Hematopoietic multipotent progenitor cell treated with erythropoietin and hydrocortisone succinate and interleukin-3 and kit ligand, for 15 days (in vitro differentiated cells): Measurements from ENCODE around the gene STON2.
"Not testable (repeated sequence)": the region's sequence is repeated elsewhere in the genome, so short reads cannot be mapped to it uniquely, and the experiment has no call there.

Experiments used
- DNase-seq: peaks from one replicate; pipeline ENCODE4 v3.0.0-alpha.2; 2015; ENCODE audit warnings: low spot score

The STON2 gene

GRCh38 chr14:81400202-81400678 lies at the start of gene STON2:
STON2 (minus strand) TSS chr14:81400324; CDS start chr14:81398382, 1,942 bp downstream.
- DNase-seq: peak; percentile 16

GRCh38 chr14:81449576-81449975 lies 49.5 kb upstream of the STON2 start:
- DNase-seq: no peak

GRCh38 chr14:81449114-81449513 lies 49.0 kb upstream of the STON2 start:
- no peak for DNase-seq

GRCh38 chr14:81447021-81447764 lies 47.1 kb upstream of the STON2 start:
- no peak for DNase-seq

GRCh38 chr14:81446279-81447007 lies 46.3 kb upstream of the STON2 start:
- DNase-seq: no peak

GRCh38 chr14:81441626-81442134 lies 41.6 kb upstream of the STON2 start:
- DNase-seq: no peak

GRCh38 chr14:81440041-81440440 lies 39.9 kb upstream of the STON2 start:
- no peak for DNase-seq

GRCh38 chr14:81437244-81437643 lies 37.1 kb upstream of the STON2 start:
- DNase-seq: no peak

- DNase-seq: peak; percentile 69
Observed at GRCh38 chr14:81436296-81437138, 36.4 kb upstream of the STON2 start.

- peak; percentile 27 for DNase-seq
Observed at GRCh38 chr14:81435391-81436295, 35.5 kb upstream of the STON2 start.

GRCh38 chr14:81435048-81435390 lies 34.9 kb upstream of the STON2 start:
- DNase-seq: no peak

GRCh38 chr14:81434230-81434629 lies 34.1 kb upstream of the STON2 start:
- DNase-seq: no peak

- no peak for DNase-seq
Observed at GRCh38 chr14:81433378-81433777, 33.3 kb upstream of the STON2 start.

- DNase-seq: no peak
Observed at GRCh38 chr14:81432219-81432661, 32.1 kb upstream of the STON2 start.

GRCh38 chr14:81430235-81430634 lies 30.1 kb upstream of the STON2 start:
- no peak for DNase-seq

GRCh38 chr14:81429749-81430148 lies 29.6 kb upstream of the STON2 start:
- DNase-seq: not testable (repeated sequence)

- no peak for DNase-seq
Observed at GRCh38 chr14:81429028-81429427, 28.9 kb upstream of the STON2 start.

- DNase-seq: peak; percentile 38
Observed at GRCh38 chr14:81427348-81428058, 27.4 kb upstream of the STON2 start.

GRCh38 chr14:81423504-81423903 lies 23.4 kb upstream of the STON2 start:
- no peak for DNase-seq

GRCh38 chr14:81418057-81418790 lies 18.1 kb upstream of the STON2 start:
- no peak for DNase-seq
